GM12864 (cell line): ENCODE measurements around the gene GNAS-AS1.

Source experiments
- DNase-seq: peaks from one replicate; pipeline ENCODE4 v3.0.0-alpha.2; 2011; ENCODE audit warnings: low read depth
- H3K4me3 ChIP-seq: 2 replicates; pipeline ENCODE4 v1.5.1; 2011; ENCODE audit warnings: mild to moderate bottlenecking, low read depth, low read length, control low read depth
- TF ChIP-seq, protein P1 (sequence below): IDR thresholded peaks from 2 replicates; pipeline ENCODE4 v1.5.1; 2011; ENCODE audit warnings: low read depth, mild to moderate bottlenecking, moderate library complexity, low read length, control low read depth, inconsistent platforms; ENCODE audit errors: missing control alignments

Gene GNAS-AS1

GRCh38 chr20:58852543-58853271 lies 2.0 kb upstream of the GNAS-AS1 start, which contains the start of gene GNAS:
Gene GNAS (plus strand): TSS chr20:58852716.
- DNase-seq: no peak
- peak within 1 kb of the TSS; percentile 61 for H3K4me3 ChIP-seq
- TF ChIP-seq, protein P1, sequence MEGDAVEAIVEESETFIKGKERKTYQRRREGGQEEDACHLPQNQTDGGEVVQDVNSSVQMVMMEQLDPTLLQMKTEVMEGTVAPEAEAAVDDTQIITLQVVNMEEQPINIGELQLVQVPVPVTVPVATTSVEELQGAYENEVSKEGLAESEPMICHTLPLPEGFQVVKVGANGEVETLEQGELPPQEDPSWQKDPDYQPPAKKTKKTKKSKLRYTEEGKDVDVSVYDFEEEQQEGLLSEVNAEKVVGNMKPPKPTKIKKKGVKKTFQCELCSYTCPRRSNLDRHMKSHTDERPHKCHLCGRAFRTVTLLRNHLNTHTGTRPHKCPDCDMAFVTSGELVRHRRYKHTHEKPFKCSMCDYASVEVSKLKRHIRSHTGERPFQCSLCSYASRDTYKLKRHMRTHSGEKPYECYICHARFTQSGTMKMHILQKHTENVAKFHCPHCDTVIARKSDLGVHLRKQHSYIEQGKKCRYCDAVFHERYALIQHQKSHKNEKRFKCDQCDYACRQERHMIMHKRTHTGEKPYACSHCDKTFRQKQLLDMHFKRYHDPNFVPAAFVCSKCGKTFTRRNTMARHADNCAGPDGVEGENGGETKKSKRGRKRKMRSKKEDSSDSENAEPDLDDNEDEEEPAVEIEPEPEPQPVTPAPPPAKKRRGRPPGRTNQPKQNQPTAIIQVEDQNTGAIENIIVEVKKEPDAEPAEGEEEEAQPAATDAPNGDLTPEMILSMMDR: peak; percentile 67

- TF ChIP-seq, protein P1: no peak
- peak overlapping the region; percentile 61 for H3K4me3 ChIP-seq
- DNase-seq: no peak
Measured at GRCh38 chr20:58851969-58852458, 1.3 kb upstream of the GNAS-AS1 start.

GRCh38 chr20:58851221-58851968 lies 693 bp upstream of the GNAS-AS1 start:
- H3K4me3 ChIP-seq: peak overlapping the region; percentile 61
- no peak for DNase-seq
- TF ChIP-seq, protein P1: no peak

DNA sequence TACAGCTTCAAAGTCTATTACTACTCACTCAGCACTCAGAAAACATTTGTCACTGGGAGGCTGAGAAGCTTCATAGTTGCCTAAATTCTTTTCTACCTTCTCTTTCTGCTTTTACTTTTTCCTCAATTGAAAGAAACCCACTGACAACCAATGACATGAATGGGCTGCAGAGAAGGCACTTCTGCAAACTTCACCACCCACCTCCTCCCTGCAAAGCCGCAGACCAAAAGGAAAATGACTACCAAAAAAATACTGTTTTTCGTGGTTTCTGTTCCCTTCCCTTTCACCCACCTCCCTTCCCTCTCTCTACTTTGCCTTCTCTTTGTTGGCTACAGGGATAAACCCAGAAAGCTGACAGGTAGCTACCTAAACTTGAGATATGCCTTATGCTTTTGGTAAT lies 3.2 kb downstream of the GNAS-AS1 start:
- no peak for DNase-seq
- no peak overlapping the region for H3K4me3 ChIP-seq
- TF ChIP-seq, protein P1: no peak

- no peak overlapping the region for H3K4me3 ChIP-seq
- DNase-seq: no peak
- TF ChIP-seq, protein P1: no peak
Measured at GRCh38 chr20:58845706-58846105, 5.0 kb downstream of the GNAS-AS1 start.

GRCh38 chr20:58843128-58843556 lies 7.6 kb downstream of the GNAS-AS1 start:
- H3K4me3 ChIP-seq: no peak overlapping the region
- TF ChIP-seq, protein P1: no peak
- no peak for DNase-seq
